GM12892 (cell line): ENCODE data around the gene KIRREL1.

Source experiments
- POLR2A ChIP-seq: IDR thresholded peaks from 2 replicates; pipeline ENCODE4 v1.6.1; 2011; ENCODE audit warnings: low read depth, low read length, control low read depth
- POLR2AphosphoS5 ChIP-seq: IDR thresholded peaks from 2 replicates; pipeline ENCODE4 v1.6.1; 2011; ENCODE audit warnings: low read depth, low read length, control low read depth
- TAF1 ChIP-seq: IDR thresholded peaks from 2 replicates; pipeline ENCODE4 v1.6.1; 2011; ENCODE audit warnings: low read depth, mild to moderate bottlenecking, control low read depth, low read length, borderline replicate concordance

- no peak for TF ChIP-seq POLR2A
- TF ChIP-seq TAF1: no peak
- TF ChIP-seq POLR2AphosphoS5: no peak
These were observed 25.9 kb downstream of the KIRREL1 start for GRCh38 chr1:158019171-158019868.
